NOMO-1 treated with DMSO at 0.1 percent for 48 hours (cell line): ENCODE results near the gene PDS5A.
"Not testable (repeated sequence)": the region's sequence is repeated elsewhere in the genome, so short reads cannot be mapped to it uniquely, and the experiment has no call there.

ENCODE experiments used
- DNase-seq: peaks from one replicate; lab custom pipeline; 2025; ENCODE audit not compliant: unreplicated experiment; lab: John Stamatoyannopoulos, UW

PDS5A gene

DNA sequence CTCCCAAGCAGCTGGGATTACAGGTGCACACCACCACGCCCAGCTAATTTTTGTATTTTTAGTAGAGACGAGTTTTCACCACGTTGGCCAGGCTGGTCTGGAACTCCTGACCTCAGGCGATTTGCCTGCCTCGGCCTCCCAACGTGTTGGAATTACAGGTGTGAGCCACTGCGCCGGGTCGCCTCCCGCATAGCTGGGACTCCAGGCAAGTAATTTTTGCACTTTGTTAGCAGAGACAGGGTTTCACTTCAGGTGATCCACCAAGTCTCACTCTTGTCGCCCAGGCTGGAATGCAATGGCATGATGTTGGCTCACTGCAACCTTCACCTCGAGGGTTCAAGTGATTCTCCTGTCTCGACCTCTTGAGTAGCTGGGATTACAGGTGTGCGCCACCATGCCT is 137.2 kb downstream of the PDS5A start:
- DNase-seq: not testable (repeated sequence)

DNA sequence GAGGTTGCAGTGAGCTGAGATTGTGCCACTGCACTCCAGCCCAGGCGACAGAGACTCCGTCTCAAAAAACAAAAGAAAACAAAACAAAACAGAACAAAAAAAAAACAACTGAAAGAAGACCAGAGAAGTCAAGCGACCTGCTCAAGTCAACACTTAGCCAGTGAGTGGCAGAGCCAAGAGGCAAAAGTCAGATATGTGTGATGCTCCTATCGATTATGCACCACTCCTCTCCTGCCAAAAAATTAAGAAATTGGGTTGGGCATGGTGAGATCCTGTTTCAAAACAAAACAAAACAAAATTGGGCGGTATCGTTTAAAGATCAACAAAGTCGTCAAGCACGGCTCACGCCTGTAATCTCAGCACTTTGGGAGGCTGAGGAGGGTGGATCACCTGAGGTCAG is 137.7 kb downstream of the PDS5A start:
- DNase-seq: no peak

DNA sequence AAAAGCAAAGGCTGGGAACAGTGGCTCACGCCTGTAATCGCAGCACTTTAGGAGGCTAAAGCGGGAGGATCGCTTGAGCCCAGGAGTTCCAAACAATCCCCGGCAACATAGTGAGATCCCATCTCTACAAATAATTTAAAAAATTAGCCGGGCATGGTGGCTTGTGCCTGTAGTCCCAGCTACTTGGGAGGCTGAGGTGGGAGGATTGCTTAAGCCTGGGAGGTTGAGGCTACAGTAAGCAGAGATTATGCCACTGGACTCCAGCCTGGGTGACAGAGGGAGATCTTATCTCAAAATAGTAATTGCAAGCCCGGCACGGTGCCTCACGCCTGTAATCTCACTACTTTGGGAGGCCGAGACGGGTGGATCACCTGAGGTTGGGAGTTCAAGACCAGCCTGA is 139.3 kb downstream of the PDS5A start:
- not testable (repeated sequence) for DNase-seq

- DNase-seq: no peak
Observed at GRCh38 chr4:39834269-39834668, 143.4 kb downstream of the PDS5A start.

DNA sequence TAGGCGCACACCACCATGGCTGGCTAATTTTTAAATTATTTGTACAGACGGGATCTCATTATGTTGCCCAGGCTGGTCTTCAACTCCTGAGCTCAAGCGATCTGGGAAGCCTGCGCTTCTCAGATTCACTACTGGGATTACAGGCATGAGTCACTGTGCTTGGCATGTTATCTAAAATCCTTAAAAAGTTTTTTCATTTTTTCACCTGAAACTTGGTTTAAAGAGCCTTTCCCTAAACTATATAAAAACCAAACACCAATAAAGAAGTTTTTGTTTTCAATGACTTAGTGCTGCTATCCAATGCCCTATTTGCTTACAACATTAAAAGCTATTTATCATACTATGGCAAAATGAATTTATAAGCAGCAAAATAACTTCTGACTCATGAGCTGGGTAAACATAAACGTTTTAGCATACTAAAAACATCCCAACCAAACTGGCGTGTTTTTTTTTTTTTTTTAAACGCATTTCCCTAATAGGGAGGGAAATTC is 151.9 kb downstream of the PDS5A start:
- DNase-seq: no peak

DNA sequence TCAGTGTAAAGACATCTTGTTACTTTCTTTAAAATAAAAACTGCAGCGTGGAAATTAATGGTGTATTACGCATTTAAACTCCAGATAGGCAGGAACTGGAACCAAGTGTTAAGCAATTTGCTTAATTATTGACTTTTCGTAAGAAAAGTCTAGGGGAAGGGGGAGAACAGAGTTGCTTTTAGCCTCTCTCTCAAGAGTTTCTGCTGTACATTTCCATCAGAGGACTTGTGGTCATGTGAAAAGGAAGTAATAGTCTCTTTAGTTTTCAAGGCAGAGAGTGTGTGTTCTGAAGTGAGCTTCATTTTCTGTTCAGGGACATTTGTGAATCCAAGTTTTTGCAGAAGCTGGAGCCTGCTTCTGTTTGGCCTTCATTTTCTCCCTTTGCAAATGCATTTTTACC is 152.6 kb downstream of the PDS5A start:
- peak; percentile 89 for DNase-seq

DNA sequence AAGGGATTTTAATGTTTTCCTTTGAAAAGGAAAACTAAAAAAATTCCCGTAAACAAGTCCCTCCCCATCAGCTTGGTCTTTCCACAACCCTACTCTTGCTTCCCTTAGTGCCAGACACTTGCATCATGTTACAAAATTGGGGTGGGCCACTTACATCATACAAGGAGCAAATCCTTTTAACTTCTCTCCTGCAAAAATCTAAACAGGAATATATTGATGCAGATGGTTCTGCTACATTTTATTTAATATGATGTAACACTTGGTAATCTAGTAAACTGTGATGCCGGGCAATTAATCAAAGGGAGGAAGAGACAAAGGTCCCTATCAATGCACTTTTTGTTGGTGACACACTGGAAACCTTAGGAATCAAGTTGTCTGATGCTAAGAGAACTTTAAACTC is 154.5 kb downstream of the PDS5A start:
- DNase-seq: no peak

DNA sequence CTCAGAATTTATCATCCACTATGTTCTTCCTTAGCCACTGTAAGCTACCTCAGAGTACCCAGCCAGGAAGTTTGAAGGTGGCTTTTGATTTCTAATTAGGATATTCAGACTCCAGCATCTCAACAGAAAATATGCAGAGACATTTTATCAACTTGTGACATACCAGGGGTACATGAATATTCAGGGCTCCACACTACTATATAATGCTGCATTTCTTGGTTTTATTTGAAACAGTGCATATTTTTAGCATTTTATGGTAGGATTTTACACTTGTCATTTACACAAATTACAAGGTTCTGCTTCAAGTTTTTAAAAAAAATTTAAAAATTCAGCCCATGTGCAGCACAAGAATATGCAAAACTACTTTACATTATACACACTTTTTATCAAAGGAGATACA is 155.0 kb downstream of the PDS5A start:
- no peak for DNase-seq

- DNase-seq: no peak
Observed at GRCh38 chr4:39821951-39822350, 155.8 kb downstream of the PDS5A start.

DNA sequence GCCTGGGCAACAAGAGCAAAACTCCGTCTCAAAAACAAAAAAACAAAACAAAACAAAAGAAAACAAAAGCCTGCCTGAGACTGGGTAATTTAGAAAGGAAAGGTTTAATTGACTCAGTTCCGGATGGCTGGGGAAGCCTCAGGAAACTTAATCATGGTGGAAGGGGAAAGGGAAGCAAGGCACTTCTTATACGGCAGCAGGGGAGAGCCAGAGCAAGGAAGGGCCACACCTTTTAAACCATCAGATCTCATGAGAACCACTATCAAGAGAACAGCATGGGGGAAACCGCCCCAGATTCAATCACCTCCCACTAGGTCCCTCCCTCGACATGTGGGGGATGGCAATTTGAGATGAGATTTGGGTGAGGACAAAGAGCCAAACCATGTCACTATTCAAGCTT is 157.5 kb downstream of the PDS5A start:
- no peak for DNase-seq

DNA sequence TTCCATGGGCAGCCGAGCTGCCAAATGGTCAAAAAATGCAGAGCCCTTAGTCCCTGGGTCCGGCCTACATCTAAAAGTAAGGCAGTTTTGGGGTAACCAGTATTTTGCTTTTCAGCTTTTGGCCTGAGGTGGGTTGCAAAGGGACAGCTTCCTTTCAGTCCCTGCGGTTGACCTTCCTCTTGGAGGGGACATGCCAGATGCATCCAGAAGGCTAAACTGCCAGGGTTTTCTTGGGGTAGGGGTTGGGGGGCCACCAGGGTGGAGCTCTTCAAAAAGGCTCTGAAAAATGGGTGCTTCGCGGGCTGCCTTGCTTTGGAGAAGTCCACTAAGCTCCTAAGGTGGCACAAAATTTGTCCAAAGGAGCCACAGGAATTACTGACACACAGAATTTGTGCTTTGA is 159.1 kb downstream of the PDS5A start:
- no peak for DNase-seq

- no peak for DNase-seq
Observed at GRCh38 chr4:39814403-39815185, 163.1 kb downstream of the PDS5A start.

DNA sequence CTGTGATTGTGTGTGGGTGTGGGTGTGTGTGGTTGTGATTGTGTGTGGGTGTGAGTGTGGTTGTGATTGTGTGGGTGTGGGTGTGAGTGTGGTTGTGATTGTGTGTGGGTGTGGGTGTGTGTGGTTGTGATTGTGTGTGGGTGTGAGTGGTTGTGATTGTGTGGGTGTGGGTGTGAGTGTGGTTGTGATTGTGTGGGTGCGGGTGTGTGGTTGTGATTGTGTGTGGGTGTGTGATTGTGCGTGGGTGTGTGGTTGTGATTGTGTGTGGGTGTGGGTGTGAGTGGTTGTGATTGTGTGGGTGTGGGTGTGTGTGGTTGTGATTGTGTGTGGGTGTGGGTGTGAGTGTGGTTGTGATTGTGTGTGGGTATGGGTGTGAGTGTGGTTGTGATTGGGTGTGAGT is 163.9 kb downstream of the PDS5A start:
- not testable (repeated sequence) for DNase-seq

DNA sequence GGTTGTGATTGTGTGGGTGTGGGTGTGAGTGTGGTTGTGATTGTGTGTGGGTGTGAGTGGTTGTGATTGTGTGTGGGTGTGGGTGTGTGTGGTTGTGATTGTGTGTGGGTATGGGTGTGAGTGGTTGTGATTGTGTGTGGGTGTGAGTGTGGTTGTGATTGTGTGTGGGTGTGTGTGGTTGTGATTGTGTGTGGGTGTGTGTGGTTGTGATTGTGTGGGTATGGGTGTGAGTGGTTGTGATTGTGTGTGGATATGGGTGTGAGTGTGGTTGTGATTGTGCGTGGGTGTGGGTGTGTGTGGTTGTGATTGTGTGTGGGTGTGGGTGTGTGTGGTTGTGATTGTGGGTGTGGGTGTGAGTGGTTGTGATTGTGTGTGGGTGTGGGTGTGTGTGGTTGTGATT is 164.7 kb downstream of the PDS5A start:
- not testable (repeated sequence) for DNase-seq

DNA sequence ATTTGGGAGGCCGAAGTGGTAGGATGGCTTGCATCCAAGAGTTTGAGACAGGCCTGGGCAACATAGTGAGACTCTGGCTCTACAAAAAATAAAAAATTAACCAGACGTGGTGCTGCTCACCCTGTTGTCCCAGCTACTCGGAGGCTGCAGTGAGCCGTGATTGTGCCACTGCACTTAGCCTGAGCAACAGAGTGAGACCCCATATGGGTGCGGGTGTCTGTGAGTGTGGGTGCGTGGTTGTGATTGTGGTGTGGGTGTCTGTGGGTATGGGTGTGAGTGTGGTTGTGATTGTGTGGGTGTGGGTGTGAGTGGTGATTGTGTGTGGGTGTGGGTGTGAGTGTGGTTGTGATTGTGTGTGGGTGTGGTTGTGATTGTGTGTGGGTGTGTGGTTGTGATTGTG is 165.2 kb downstream of the PDS5A start:
- DNase-seq: no peak

- DNase-seq: peak; percentile 53
Observed at GRCh38 chr4:39808231-39808749, 169.4 kb downstream of the PDS5A start.

- no peak for DNase-seq
Observed at GRCh38 chr4:39802005-39802404, 175.7 kb downstream of the PDS5A start.

GRCh38 chr4:39792976-39793375 is 184.7 kb downstream of the PDS5A start:
- not testable (repeated sequence) for DNase-seq

GRCh38 chr4:39792529-39792928 is 185.2 kb downstream of the PDS5A start:
- no peak for DNase-seq

- no peak for DNase-seq
Observed at GRCh38 chr4:39792128-39792527, 185.6 kb downstream of the PDS5A start.

DNA sequence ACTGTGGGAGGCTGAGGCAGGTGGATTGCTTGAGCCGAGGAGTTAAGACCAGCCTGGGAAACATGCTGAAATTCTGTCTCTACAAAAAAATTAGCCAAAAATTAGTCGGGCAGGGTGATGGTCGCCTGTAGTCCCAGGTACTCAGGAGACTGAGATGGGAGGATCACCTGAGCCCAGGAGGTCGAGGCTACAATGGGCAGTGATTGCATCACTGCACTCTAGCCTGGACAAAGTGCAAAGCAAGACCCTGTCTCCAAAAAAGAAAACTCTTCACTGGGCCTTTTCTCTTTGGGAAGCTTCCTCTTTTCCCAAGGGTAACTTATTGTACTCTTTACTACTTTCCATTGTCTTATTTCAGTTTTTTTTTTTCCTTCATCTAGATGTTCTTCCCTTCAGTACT is 190.9 kb downstream of the PDS5A start:
- no peak for DNase-seq

DNA sequence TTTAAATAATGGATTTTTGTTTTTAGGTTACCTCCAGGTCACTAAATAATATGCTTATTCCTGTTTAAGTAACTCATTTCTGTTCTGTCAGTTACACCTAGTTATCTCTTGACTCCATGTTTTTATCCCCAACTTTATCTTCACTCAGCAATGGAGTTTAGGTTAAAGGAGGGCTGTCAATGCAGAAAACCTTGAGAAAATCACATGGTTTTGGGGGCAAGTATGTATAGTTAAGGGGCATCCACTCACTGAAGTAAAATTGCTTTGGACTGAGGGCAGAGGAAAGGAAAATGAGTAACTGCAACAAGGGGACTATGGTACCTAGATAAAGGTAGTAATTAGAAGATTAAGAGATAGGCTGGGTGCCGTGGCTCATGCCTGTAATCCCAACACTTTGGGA is 192.6 kb downstream of the PDS5A start:
- no peak for DNase-seq

DNA sequence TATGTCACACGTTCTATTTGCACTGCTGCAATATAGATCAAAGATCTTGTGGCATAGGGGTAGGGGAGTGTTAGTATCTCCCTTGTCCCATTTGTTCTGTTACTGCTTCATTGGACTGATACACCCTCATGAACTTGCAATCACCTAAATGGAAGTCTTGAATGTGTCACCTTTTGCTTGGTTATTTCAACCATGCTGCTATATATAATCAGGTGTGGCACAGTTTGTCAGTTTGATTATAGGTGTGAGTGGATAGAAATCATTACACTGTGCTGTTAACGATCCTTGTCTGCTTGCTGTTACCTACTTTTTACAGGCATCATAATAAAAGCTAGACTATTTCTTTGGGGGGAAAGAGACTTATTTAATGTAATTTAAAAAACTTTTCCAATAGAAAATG is 195.7 kb downstream of the PDS5A start:
- DNase-seq: not testable (repeated sequence)
